PC-3 (cell line): ENCODE measurements around the gene KCTD10. TPM values are rescaled to one million over a fixed set of nuclear protein-coding genes. Genes with fewer than 3 reads are reported as not detected.

Experiments used
- ATAC-seq: fragments of 200-7000 bp; cut with Tn5 transposase; 2 replicates; pipeline ENCODE4 v1.9.1; 2020; ENCODE audit warnings: mild to moderate bottlenecking, moderate library complexity
- BruUV-seq: library from RNA; stranded (reverse); fragments of 400-500 nt; replicated peaks from 2 replicates; lab custom pipeline; 2021; lab: Mats Ljungman, UMichigan
- CTCF ChIA-PET: fragments of 300-600 bp; sonication (Branson Sonifier 250); formaldehyde crosslinking; loops from one replicate; lab custom pipeline; 2022; ENCODE audit warnings: antibody characterized with exemption; lab: Charles Lee
- POLR2A ChIA-PET: fragments of 300-600 bp; sonication (Branson Sonifier 250); formaldehyde crosslinking; loops from one replicate; lab custom pipeline; 2022; ENCODE audit warnings: antibody characterized with exemption; ENCODE audit not compliant: unreplicated experiment; lab: Charles Lee
- DNase-seq: peaks from one replicate; pipeline ENCODE4 v3.0.0-alpha.2; 2015
- H2AFZ ChIP-seq: fragments of 300-600 bp; sonication (generic); 2 replicates; pipeline ENCODE4 v1.6.0; 2016; ENCODE audit warnings: antibody characterized with exemption, low read length
- H3F3A ChIP-seq: fragments of 300-600 bp; sonication (generic); one replicate; pipeline ENCODE4 v1.6.0; 2017; ENCODE audit warnings: antibody characterized with exemption, low read length, control low read depth, mild to moderate bottlenecking; ENCODE audit not compliant: unreplicated experiment
- H3K27ac ChIP-seq: fragments of 300-600 bp; sonication (generic); 2 replicates; pipeline ENCODE4 v1.5.1; 2016; ENCODE audit warnings: mild to moderate bottlenecking, low read length
- H3K27me3 ChIP-seq: fragments of 300-600 bp; sonication (generic); 2 replicates; pipeline ENCODE4 v1.6.1; 2016; ENCODE audit warnings: low read length, mixed read lengths
- H3K36me3 ChIP-seq: fragments of 300-600 bp; sonication (generic); 2 replicates; pipeline ENCODE4 v1.6.1; 2016; ENCODE audit warnings: low read depth, mixed run types, low read length, mixed read lengths
- H3K4me1 ChIP-seq: fragments of 300-600 bp; sonication (generic); 2 replicates; pipeline ENCODE4 v1.5.1; 2016; ENCODE audit warnings: low read length; ENCODE audit not compliant: insufficient read depth
- H3K4me2 ChIP-seq: fragments of 300-600 bp; sonication (generic); 2 replicates; pipeline ENCODE4 v1.6.0; 2016; ENCODE audit warnings: low read length
- H3K4me3 ChIP-seq: fragments of 300-600 bp; sonication (generic); 2 replicates; pipeline ENCODE4 v1.5.1; 2016; ENCODE audit warnings: mild to moderate bottlenecking, low read length, mixed read lengths
- H3K79me2 ChIP-seq: fragments of 300-600 bp; sonication (generic); 2 replicates; pipeline ENCODE4 v1.6.1; 2017; ENCODE audit warnings: low read length, mixed read lengths
- H3K9ac ChIP-seq: fragments of 300-600 bp; sonication (generic); 2 replicates; pipeline ENCODE4 v1.6.0; 2016; ENCODE audit warnings: mild to moderate bottlenecking, low read length
- H3K9me2 ChIP-seq: fragments of 300-600 bp; sonication (generic); replicated peaks from 2 replicates; pipeline ENCODE4 v1.6.1; 2016; ENCODE audit warnings: mixed run types, low read length, mixed read lengths
- H3K9me3 ChIP-seq: fragments of 300-600 bp; sonication (generic); 2 replicates; pipeline ENCODE4 v1.6.1; 2016; ENCODE audit warnings: low read length, mixed read lengths
- H4K20me1 ChIP-seq: fragments of 300-600 bp; sonication (generic); 2 replicates; pipeline ENCODE4 v1.6.1; 2016; ENCODE audit warnings: low read length, mixed read lengths
- EZH2 ChIP-seq: fragments of 300-600 bp; sonication (generic); IDR thresholded peaks from one replicate; pipeline ENCODE4 v1.6.1; 2017; ENCODE audit warnings: antibody characterized with exemption, mild to moderate bottlenecking, low read length; ENCODE audit not compliant: unreplicated experiment
- EZH2phosphoT487 ChIP-seq: fragments of 300-600 bp; sonication (generic); IDR thresholded peaks from 2 replicates; pipeline ENCODE4 v1.6.1; 2018; ENCODE audit warnings: mild to moderate bottlenecking, antibody characterized with exemption, low read length, borderline replicate concordance
- intact Hi-C: fragments of 100-400 bp; cut with micrococcal nuclease; formaldehyde crosslinking; loops from 2 replicates; pipeline ENCODE4 v1.9.0; 2023
- total RNA-seq: library from RNA; depleted of rRNA; stranded (reverse); fragments of >200 nt; gene quantifications from 2 replicates; pipeline ENCODE4 v1.2.3, GENCODE V29; 2014
- TF ChIP-seq, protein P1 (sequence below): fragments of 300-600 bp; sonication (generic); conservative IDR thresholded peaks from 2 replicates; pipeline ENCODE4 v1.5.1; 2017; ENCODE audit warnings: antibody characterized with exemption, low read depth, mild to moderate bottlenecking, low read length

KCTD10 gene
- total RNA-seq, 1 experiment from 2014 or later = 42.3 TPM

DNA sequence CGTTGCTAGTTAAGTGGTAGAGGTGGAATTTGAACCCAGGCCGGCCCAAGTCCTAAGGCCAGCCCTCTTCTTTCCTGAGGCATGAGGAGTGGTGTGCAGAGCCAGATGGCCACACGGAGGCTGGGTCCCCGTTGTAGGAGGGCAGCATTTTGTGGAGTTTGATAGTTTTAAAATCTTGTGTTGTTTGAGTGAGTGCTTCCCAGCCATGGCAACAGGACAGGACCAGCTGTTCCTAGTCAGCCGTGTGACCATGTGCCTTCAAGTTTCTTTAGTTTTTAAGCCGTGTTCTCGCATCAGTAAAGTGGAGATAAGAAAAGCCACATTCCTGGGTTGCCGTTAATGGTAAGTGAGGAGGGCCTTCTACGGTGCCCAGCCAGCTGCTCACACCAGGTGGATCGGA, 44.7 kb upstream of the KCTD10 start:
- H3K9ac ChIP-seq = no peak overlapping the region
- no peaks in the 10 kb centered on the region for H3K27me3 ChIP-seq
- no peaks in the 10 kb centered on the region for H3K9me3 ChIP-seq
- no peaks in the 10 kb centered on the region for H3K79me2 ChIP-seq
- no peak overlapping the region for H3K27ac ChIP-seq
- H3F3A ChIP-seq = no peaks in the 10 kb centered on the region
- H3K4me3 ChIP-seq = no peak overlapping the region
- no peaks in the 10 kb centered on the region for H3K4me1 ChIP-seq
- H2AFZ ChIP-seq = no peak overlapping the region
- no TSS peak for BruUV-seq
- ChIA-PET POLR2A (no interaction called here), CTCF (no interaction called here)
- TF ChIP-seq EZH2phosphoT487 (no peak), EZH2 (no peak)
- TF ChIP-seq, protein P1, sequence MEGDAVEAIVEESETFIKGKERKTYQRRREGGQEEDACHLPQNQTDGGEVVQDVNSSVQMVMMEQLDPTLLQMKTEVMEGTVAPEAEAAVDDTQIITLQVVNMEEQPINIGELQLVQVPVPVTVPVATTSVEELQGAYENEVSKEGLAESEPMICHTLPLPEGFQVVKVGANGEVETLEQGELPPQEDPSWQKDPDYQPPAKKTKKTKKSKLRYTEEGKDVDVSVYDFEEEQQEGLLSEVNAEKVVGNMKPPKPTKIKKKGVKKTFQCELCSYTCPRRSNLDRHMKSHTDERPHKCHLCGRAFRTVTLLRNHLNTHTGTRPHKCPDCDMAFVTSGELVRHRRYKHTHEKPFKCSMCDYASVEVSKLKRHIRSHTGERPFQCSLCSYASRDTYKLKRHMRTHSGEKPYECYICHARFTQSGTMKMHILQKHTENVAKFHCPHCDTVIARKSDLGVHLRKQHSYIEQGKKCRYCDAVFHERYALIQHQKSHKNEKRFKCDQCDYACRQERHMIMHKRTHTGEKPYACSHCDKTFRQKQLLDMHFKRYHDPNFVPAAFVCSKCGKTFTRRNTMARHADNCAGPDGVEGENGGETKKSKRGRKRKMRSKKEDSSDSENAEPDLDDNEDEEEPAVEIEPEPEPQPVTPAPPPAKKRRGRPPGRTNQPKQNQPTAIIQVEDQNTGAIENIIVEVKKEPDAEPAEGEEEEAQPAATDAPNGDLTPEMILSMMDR = no peak
- no peak for ATAC-seq
- no peaks in the 10 kb centered on the region for H4K20me1 ChIP-seq
- intact Hi-C loops = no loop called here
- DNase-seq = no peak
- H3K9me2 ChIP-seq = no peaks in the 10 kb centered on the region
- H3K4me2 ChIP-seq = no peak overlapping the region
- peaks cover 27% of the 10 kb centered on the region; the same call in 1 of the 2 replicates for H3K36me3 ChIP-seq

DNA sequence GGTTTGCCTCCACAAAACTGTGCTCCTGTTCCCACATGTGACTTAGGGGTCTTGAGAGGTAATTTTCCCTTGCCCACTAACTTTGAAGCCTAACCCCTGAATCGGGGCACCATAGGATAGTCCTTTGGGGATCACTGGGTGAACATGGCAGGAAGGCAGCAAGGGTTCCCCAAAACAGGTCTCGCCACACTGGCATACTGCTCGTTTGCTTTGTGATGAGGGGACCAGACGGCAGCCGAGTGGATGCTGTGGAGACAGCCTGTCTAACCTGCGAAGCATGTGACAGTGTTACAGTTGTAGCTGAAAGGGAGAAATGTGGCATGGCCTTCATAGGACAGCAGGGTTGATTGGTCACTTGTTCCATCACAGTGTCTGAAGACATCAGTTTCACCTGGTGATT, 42.7 kb upstream of the KCTD10 start:
- TF ChIP-seq, protein P1 = no peak
- no peak for TF ChIP-seq EZH2
- no peak for TF ChIP-seq EZH2phosphoT487
- Histone ChIP-seq H2AFZ (no peak overlapping the region), H3K36me3 (peaks cover 24% of the 10 kb centered on the region), H3K27me3 (no peaks in the 10 kb centered on the region), H3K9me3 (no peaks in the 10 kb centered on the region), H3F3A (no peaks in the 10 kb centered on the region), H4K20me1 (no peaks in the 10 kb centered on the region), H3K9ac (no peak overlapping the region), H3K27ac (no peak overlapping the region), H3K79me2 (no peaks in the 10 kb centered on the region), H3K4me1 (no peaks in the 10 kb centered on the region), H3K4me2 (no peak overlapping the region), H3K9me2 (no peaks in the 10 kb centered on the region), H3K4me3 (no peak overlapping the region)
- ChIA-PET POLR2A (no interaction called here), CTCF (interaction anchor here (1.5 kb wide), 1 partner anchor 78 kb away, joined by 6 read pairs; no protein-coding TSS in a partner anchor)
- BruUV-seq = no TSS peak
- intact Hi-C loops = loop anchor here (2.0 kb wide), 1 partner anchor 53 kb away; the partner anchor contains the start of genes MMAB and MVK
- ATAC-seq = no peak
- DNase-seq = no peak
